ENCODE results near the gene MAP4K2. TPM values are rescaled to one million over a fixed set of nuclear protein-coding genes. Genes with fewer than 3 reads are reported as not detected.

Gene MAP4K2
- total RNA-seq, 1 donor from 2014 or later, result 13.1 TPM

GRCh38 chr11:64791781-64792291, 11.2 kb downstream of the MAP4K2 start:
- no peak for DNase-seq

- no peak for DNase-seq
Measured at GRCh38 chr11:64790205-64791095, 12.6 kb downstream of the MAP4K2 start.

- no peak for DNase-seq
Measured at GRCh38 chr11:64789331-64790204, 13.4 kb downstream of the MAP4K2 start.

GRCh38 chr11:64788321-64789215, 14.4 kb downstream of the MAP4K2 start:
- DNase-seq, result no peak

- DNase-seq, result peak; percentile 46
Measured at GRCh38 chr11:64787526-64788320, 15.3 kb downstream of the MAP4K2 start.

- no peak for DNase-seq
Measured at GRCh38 chr11:64786308-64786707, 16.7 kb downstream of the MAP4K2 start.

GRCh38 chr11:64784813-64785581, 18.0 kb downstream of the MAP4K2 start:
- no peak for DNase-seq

- DNase-seq, result peak; percentile 100
Measured at GRCh38 chr11:64778473-64779298, 24.3 kb downstream of the MAP4K2 start, which contains the start of gene SF1. Gene SF1, minus strand, starts transcription at chr11:64778542. Its CDS starts 150 bp downstream, at chr11:64778392.

GRCh38 chr11:64778223-64778472, 24.9 kb downstream of the MAP4K2 start:
- DNase-seq, result no peak

- peak; percentile 96 for DNase-seq
Measured at GRCh38 chr11:64777449-64778222, 25.4 kb downstream of the MAP4K2 start.

- DNase-seq, result no peak
Measured at GRCh38 chr11:64776875-64777274, 26.1 kb downstream of the MAP4K2 start.

GRCh38 chr11:64776425-64776824, 26.6 kb downstream of the MAP4K2 start:
- DNase-seq, result no peak

- no peak for DNase-seq
Measured at GRCh38 chr11:64774144-64774543, 28.9 kb downstream of the MAP4K2 start.

GRCh38 chr11:64772303-64773018, 30.6 kb downstream of the MAP4K2 start:
- DNase-seq, result no peak

GRCh38 chr11:64771861-64772260, 31.2 kb downstream of the MAP4K2 start:
- DNase-seq, result no peak

- no peak for DNase-seq
Measured at GRCh38 chr11:64770120-64770519, 32.9 kb downstream of the MAP4K2 start.

GRCh38 chr11:64769283-64769682, 33.7 kb downstream of the MAP4K2 start:
- no peak for DNase-seq

- DNase-seq, result no peak
Measured at GRCh38 chr11:64768300-64768694, 34.7 kb downstream of the MAP4K2 start.
